Activated naive CD4-positive, alpha-beta T cell treated with anti-CD3 and anti-CD28 coated beads, Interleukin-2, amount 50 U/mL, for 16 hours (primary cell): Measurements from ENCODE around the gene HMCES.

Experiments
- DNase-seq: peaks from one replicate; pipeline ENCODE4 v3.0.0-alpha.2; 2020

The HMCES gene

DNA sequence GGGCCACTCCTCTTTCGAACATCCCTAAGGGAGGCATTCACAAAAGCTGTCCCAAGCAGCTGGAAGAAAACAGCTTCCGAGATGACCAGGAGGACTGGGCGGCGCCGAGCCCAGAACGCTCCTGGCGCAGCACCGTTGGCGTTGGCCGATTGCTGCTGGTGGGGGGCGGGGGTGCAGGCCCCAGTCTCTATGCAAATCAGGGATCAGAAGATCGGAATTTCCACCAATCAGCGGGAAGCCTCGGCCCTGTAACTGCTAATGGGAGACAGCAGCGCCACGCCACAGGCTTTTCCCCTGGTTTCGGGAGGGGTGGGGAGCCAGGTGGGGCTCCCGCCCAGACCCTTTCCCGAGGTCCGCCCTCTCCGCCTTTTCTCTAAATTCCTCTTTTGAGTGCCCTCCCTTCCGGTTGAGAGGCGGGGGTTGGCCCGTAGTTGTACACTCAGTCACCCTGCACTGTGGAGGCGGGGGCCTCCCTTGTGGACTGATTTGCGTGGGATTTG is 27.0 kb downstream of the HMCES start:
- DNase-seq, result peak; percentile 30

DNA sequence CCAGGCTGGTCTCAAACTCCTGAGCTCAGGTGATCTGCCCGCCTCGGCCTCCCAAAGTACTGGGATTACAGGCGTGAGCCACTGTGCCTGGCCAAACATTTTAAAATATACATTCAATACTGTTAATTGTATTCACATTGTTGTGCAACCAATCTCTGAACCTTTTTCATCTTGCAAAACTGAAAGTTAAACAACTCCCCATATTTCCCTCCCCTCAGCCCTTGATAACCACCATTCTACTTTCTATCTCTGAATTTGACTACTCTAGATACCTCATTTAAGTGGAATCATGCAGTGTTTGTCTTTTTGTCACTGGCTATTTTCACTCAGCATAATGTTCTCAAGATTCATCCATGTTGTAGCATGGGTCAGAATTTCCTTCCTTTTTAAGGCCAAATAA is 30.0 kb downstream of the HMCES start:
- no peak for DNase-seq

DNA sequence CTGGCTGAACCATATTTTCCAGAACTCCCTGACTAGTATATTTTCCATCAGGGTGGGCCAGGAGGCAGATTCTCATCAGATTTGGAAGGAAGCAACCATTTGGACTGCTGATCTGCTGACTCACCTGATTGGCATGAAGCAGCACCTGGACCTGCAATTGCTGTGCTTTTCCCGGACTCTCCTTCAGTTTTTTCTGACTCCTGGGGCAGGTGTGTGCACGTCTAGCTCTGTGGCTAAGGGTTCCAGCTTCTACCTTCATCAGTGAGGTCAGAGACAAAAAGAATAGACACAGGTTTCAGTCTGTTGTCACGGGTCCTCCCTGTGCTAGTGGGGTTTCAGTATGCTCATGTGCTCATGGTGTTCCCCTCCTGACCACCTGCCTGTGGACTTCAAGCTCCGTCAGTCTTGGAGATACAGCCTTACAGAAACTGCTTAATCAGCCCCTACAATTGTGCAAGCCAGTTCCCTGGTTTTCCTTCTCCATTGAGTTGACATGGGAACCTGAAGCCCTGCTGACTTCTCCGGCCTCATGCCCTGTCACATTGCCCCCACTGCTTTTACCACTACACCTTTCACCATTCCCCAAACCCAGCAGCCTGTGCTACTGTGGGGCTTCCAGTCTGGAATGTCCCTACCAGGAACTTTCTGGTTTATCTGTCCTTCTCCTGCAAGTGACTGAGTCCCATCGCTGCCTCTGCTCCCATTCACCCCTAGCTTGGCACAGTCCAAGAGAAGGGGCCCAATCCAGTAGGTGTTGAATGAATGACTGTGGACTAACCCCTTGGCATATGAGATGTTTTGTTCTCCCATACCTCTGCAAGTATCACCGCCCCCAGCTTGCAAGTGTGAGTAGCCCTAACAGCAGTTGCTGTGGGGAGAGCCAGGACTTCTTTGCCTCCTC is 31.7 kb downstream of the HMCES start:
- DNase-seq, result no peak

DNA sequence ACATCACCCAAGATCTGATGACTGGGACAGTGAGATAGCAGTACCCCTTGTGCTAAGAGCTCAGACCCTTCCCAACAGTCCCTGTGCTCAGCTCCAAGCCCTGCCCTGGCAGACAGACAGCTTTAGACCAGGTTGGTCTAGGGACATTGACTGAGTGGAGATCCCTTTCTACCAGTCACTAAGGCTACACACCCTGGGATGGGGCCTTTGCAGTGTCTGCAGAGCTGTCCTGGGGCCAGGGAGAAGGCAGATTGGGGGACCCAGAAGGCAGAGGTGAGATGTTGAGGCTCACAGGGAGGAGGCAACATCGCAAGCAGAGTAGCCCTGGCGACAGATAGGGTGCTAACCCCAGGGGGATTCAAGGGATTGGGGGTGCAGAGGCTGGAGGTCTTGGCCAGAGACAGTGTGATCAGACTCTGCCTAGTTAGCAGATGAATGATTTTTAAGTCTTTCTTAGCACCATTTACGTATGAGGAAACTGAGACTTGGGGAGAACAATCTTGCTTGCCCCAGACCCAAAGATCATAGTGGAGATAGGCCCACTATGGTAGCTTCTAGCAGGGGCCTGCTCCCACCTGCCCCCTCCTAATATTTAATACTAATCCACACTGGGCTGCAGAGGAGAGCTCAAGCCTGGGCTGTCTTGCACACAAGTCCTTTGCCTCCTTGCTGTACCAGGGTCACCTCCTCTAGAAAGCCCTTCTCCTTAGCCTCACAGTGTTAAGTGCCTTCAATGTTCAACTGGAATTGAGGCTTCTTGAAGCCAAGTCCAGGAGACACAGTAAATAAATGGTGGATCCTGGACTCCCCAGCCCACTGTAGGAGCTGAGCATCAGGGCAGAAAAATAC is 32.6 kb downstream of the HMCES start:
- DNase-seq, result no peak

DNA sequence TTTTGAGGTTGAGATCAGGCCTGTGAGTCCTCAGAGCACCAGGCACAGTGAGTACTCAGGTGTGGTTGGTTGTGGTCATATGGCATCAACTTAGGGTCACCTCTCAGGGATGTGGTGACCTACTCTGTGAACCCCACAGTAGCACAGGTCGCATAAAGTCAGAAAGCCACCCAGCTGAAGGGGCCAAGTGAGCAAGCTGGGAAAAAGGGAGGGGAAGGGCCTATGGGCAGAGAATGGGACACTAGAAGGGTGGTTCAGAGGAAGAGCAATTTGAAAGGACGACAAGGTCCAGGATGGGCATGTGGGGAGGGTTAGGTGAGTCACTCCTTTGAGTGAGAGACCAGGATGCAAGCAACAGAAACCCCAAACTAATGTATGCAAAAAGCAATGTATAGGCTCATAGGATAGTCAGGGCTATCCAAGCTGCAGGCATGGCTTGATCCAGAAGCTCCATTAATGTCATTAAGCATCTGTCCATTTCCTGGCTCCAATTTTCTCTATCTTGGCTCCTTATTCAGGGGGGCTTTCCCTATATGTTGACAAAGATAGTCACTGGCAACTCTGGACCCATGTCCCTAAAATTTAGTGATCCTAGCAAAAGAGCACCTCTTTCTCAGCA is 33.5 kb downstream of the HMCES start:
- DNase-seq, result no peak

DNA sequence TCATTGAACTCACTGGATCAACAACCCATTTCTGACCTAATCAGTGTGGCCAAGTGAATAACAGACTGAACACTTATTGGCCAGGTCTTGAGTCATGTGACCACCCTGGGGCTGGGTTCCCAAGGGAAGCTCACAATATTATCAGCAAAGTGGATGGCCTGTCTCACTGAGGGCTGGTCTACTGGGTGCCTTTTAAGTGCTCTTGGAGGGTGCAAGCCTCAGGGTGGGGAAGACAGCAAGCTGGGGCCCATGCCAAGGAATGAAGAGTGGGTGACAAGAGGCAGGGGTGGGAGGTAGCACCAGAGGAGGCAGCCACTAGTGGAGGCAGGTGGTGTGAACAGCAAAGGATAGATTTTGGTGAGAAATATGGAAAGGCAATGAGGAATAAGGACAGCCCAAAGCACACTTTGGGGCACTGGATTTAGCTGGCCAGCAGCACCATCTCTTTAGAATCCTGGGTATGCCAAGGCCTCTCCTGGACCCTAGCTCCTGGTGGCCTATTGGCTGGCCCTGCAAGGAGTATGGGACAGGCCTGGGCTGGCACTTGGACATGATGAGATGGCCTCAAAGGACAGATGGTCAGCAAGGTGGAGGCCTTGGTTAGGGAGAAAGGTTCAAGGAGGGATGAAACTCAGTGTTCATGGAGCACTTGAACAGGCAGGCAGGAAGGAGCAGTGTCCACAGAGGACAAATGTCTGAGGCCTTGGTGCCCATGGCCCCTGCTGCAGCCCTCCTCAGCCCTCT is 34.2 kb downstream of the HMCES start:
- no peak for DNase-seq

DNA sequence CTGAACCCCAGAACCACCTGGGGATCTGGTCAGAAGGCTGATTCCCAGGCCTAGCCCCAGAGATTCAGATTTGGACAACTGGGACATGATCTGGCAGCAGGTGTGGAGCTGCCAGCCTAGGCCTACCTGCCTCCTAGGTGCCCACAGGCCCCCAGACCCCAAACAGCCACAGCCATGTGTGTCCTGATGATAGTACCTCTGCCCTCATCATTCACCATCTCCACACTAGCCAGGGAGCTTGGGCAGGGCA is 34.7 kb downstream of the HMCES start:
- DNase-seq, result no peak

DNA sequence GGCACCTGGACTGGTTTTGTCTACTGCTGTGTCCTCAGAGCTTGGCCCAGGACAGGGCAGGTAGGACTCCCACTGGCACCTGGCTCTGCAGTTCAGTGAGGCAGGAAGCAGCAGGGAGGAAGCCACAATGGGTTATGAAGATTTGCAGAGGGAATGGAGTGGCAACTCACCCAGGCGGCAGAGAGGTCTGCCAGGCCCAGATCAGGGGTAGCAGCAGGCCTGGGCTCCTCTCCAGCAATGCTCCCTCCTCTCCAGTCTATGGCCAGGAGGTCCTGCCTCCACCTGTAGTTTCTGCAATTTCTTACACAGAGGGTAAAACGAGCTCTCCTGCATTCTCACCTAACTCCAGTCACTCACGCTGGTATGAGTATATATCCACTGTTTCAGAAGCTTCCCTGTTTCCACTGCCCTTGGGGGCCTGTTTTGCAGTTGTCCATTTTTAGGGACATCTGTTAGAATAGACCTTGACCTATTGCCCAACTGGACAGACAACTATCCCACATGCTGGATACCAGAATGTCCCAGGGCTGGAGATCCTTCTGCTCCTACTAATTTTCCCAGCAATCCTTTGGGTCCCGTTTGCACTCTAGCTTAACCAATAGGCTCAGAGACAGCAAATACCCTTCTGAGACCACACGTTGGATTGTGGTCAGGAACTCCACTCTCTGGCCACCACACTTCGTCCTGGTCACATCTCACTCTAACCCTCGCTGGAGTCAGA is 35.2 kb downstream of the HMCES start:
- DNase-seq, result no peak

DNA sequence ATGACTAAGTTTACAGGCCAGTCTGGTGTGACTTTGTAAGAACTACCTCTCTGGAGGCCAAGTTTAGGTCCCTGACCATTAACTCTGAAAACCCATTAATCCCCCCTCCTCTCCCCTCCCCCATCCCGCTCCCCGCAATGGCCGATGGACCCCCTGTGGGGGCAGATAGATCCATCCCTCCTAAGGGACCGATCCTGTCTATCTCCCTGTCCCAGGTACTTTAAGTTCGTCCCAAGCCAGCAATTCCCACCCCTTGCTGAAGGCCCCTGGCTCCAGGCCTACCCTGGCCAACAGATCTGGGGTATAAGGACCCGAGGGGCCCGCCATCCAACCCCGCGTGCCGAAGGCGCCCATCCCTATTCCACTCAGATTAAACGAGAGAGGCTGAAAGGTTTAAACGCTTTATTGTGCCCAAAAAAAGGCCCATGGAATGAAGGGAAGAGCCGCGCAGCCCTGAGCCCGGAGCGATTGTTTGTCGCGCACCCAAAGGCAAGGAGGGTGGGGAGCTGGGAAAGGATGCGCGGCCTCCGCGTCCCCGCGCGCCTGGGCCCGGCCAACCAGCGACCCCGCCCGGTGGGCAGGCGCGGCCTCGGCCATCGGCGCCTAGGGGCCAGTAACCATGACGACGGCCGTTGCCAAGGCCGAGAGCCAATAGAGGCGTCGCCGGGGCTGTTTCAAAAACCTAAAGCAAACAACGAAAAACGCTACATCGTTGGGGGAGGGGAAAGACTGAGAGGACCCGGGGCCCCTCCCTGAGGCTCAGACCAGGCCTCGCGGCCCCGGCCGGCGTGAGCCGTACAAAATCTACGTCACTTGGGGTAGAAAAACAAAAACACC is 35.9 kb downstream of the HMCES start:
- DNase-seq, result peak; percentile 42

DNA sequence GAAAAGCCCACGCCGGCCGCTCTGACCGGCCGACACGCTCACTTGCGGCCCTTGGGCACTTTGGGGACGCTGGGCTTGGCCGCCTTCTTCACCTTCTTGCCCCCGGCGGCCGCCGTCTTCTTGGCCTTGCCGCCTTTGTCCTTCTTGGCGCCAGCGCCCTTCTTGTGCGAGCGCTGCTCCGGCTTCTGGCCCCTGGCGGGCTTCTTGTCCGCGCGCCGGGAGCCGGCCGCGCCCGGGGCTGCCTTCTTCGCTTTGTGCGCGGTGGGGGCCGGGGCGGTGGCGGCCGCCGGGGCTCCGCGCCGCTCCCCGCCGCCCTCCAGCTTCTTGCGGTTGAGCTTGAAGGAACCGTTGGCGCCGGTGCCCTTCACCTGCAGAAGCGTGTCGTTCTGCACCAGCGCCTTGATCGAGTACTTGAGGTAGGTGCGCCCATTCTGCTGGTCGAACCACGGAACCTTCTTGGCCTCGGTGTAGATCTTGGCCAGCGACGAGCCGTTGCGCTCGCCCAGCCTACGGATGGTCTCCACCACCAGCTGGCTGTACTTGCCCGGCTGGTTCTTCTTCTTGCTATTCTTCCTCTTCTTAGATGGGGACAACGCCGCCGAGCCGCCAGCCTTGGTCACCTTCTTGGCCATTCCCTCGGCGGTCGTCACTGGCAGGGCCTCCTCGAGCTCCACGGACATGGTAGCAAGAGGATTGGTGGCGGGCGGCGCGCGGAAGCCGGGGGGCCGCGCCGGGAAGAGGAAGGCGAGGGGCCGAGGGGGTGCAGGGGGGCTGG is 36.7 kb downstream of the HMCES start:
- peak; percentile 41 for DNase-seq

DNA sequence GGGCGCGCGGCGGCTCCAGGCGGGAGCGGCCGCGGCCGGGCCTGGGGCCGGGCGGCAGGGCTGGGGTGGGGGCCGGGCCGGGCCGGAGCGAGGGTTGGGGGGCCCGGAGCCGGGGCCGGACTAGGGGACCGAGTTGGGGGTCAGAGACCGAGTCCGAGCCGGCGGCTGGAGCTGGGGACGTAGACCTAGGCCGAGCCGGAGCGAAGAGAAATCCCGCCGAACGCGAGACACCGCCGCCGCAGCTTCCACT is 37.3 kb downstream of the HMCES start:
- DNase-seq, result no peak

DNA sequence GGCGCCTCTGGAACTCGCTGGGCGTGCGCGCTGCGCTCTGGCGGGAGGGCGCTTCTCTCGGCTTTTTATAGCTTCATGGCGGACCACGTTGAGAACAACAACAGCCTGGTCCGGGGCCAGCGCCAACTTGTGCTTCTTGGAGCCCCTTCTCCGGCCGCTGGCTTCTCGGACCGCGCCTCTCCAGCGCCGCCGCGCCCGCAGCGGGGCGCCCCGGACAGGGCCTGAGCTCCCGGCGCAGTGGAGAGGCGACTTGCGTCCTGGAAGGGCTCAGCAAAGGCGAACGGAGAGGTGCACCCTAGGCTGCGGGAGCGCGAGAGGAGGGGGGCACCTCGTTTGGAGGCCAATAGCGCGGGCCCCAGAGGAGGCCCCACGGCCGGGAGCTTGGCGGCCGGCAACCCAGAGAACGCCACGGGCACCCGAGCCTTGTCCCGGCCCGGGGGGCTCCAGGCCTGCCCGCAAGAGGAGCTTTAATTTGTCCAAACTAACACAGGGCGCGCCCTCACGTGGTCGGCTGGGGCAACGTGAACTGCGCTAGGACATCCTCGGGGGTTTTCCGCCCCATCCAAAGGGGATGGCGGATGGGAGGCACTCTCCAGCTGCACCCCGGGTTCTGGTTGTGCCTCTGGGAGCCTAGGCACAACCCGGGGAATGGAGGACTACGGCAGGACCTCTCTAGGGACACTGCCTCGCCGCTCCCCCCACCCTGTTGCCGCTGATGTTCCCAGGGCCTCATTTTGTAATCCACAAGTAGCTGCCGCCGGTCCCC is 37.8 kb downstream of the HMCES start:
- DNase-seq, result peak; percentile 90

DNA sequence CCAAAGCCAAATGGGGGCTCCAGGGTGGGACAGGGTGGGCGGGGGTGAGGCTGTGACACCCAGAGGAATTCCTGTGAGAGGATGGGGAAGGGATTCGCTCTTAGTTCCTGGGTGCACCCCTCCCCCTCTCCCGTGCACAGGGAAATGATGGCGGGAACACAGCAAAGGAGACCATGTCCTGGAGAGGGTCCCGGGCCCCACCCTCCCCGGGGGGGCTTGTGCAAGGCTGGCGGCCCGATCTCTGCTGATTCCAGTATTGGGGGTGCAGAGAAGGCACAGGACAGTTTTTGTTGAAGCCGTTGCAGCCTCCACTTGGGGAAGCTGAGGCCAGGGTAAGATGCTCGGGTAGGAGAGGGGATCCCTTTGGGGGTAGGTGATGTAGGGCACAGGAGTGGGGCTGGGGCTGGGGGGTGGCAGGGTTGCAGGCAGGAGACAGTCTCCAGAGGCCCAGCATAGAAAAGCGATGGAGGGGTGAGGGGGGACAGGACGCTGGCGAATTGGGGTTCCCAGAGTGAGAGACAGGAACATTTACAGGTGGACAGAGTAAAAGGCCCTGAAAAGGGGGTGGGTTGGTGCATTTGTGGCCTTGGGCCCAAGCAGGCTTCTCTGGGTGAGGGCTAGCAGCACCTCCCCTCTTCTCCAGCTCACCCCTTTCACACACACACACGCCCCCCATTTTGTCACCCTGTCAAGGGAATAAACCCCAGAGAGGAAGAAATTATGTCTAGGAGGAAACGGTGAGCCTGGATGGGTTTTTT is 38.5 kb downstream of the HMCES start:
- no peak for DNase-seq

DNA sequence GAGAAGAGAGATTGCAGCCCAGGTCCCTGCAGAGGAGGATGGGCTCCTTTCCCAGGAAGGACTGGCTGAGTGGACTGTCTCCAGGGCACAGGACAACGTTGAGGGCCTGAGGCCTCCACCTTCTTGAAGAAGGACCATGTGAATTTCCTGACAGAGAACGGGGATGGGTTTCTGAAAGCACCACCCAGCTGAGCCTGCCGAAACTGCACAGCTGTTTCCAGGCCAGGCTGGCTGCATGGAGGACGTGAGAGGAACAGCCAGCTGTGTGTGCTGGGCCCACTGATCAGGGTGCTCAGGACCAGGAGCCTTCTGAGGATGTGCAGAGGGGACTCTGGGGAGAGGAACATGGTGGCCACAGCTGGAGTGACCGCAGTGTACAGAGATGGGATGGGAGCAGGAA is 39.2 kb downstream of the HMCES start:
- no peak for DNase-seq

DNA sequence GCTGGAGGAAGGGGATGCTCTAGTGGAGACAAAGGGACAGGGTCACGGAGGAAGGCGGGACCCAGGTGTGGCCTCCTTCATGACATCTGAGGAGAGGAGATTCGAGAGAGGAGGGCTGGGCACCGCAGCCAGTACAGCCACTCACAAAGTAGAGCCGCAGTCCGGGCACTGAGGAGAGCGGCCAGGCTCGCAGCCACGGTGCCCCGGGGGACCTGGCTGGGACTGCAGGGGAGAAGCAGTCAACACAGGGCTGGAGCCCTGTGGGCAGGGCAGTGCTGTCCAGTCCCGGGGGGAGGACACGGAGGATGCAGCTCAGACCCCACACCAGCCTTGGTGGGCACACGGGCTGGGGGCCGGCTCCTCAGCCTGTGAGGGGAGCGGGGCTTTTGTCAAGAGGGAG is 40.3 kb downstream of the HMCES start:
- DNase-seq, result no peak

DNA sequence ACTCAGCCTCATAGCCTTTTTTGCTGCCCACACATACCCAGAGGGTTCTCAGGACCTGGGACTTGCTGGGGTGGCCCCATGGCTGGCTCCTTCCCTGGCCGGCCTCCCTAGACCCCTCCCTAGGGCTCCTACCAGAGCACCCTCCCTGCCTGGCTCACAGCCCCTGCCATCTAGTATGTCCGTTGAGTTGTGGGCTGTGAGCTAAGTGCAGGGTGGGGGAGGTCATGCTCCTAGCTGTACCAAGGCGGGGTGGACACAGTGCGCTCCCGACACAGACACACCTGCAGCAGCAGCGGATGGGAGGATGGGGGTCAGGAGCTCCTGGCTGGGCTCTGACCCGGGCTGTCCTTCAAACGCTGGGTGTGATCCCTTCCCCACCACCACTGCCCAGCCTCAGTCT is 41.6 kb downstream of the HMCES start:
- no peak for DNase-seq

DNA sequence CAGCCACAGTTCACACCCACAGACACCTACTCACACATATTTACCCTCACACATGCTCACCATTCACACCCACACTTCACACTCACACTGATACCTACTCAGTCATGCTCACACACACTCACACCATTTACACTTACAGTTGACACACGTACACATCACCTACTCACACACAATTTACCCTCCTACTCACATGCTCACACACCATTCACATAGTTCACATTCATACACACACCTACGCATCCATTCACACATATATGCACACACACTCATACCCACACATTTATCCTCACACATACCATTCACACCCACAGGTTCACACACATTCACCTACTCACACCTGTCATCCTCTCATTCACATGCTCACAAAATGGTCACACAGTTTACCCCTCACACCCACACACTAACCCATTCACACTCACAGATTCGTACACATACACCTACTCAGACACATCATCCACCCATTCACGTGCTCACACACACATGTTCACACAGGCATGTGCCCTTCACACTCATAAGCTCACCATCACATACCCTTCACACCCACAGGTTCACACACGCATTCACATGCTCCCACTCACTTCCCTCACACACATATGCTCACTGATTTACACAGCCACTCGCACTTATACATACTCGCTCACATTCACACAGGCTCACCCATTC is 42.3 kb downstream of the HMCES start:
- no peak for DNase-seq

DNA sequence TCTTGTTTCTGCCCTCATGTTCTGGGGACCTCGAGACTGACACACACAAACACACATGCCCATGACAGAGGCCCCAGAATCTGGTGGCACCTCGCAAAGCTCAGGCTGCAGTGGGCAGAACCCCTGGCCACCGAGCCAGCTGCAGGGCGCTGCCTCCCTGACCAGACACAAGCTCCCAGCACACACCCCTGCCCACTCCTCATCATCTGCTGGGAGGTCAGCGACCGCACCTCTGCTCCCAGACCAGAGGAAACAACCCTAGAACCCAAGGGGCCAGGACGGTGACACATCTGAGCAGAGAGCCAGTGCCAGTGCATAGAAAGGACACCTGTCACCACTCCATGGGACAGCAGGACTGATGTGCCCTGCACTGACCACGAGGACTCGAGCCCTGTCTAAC is 43.2 kb downstream of the HMCES start:
- DNase-seq, result no peak
